Measurements from ENCODE around the gene EI24. TPM values are rescaled to one million over a fixed set of nuclear protein-coding genes. Genes with fewer than 3 reads are reported as not detected.

EI24 gene
- total RNA-seq, 1 experiment from 2014 or later: 193 TPM

DNA sequence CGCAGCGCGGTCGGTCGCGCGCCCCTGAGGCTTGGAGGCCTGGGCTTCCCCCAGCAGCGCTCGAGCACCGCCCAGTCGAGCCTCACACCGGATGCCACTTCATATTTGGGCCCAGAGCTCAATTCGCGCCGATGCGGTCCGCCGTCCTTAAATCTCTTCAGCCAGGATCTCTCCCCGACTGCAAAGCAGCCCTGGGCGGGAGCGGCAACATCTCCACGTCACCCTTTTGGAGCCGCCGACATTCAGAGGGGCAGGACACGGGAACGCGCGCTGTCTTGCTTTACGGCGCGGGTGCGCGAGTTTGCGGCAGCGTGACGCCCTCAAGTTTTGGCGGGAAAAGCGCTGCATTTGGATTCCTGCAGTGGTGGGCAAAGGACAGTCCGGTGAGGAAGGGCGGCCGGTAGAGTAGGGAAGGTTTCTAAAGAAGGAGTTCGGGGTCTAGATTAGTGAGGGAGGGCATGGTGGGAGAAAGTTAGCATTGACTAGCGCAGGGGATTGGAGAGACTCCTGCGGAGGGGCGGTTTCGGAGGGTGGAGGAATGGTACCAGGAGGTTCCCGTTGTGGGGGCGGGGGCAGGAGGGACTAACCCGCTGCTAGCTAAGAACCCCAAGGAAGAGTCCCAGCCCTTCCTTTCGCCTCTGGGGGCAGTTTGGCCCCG is 56.5 kb downstream of the EI24 start:
- BruUV-seq (replicated peaks): no TSS peak
- Histone ChIP-seq H3K36me3 (ENCODE audit: control insufficient read depth, insufficient read depth, low read length) (peaks cover 23% of the 10 kb centered on the region), H3K4me3 (ENCODE audit: low read depth in 2 of 2, low read length in 2 of 2) (peak overlapping the region; percentile 67 to 74), H3K9me3 (ENCODE audit: control insufficient read depth, insufficient read depth, low read depth, low read length) (no peaks in the 10 kb centered on the region), H3K27me3 (ENCODE audit: control insufficient read depth, insufficient read depth, low read length) (no peaks in the 10 kb centered on the region), H3K27ac (ENCODE audit: low read length) (peak overlapping the region; percentile 87), H3K4me1 (ENCODE audit: control insufficient read depth, insufficient read depth, low read length) (peaks cover 29% of the 10 kb centered on the region)
- TF ChIP-seq SIN3A (IDR thresholded peaks at IDR 0.05; ENCODE audit: borderline replicate concordance, insufficient read depth, low read depth, low read length): peak; percentile 96; the same call in 1 of the 2 replicates
- TF ChIP-seq CTCF (IDR thresholded peaks at IDR 0.05): no peak
- peak; percentile 49; a peak in 2 of 4 replicates for TF ChIP-seq REST (IDR thresholded peaks at IDR 0.05; ENCODE audit: insufficient read depth in 1 of 2, low read depth in 2 of 2, low read length in 1 of 2)
- peak; percentile 68 for TF ChIP-seq POLR2AphosphoS5 (IDR thresholded peaks at IDR 0.05; ENCODE audit: low read depth, low read length)
- peak; percentile 94 for TF ChIP-seq TCF7L2 (IDR thresholded peaks at IDR 0.05; ENCODE audit: low read depth, low read length)
- intact Hi-C loops (cut with micrococcal nuclease; ENCODE audit: unreplicated experiment) (loop anchor here (5.0 kb wide), 1 partner anchor 247 kb away; no protein-coding TSS in a partner anchor), in situ Hi-C loops (cut with HindIII; ENCODE audit: low pct_unique_long_range_greater_than_20kb, low sequenced_read_pairs) (no loop called here)
- POLR2A ChIA-PET: interaction anchor here (0.7 to 1.0 kb wide), 2 partner anchors 34 to 262 kb away, joined by 3 read pairs; no protein-coding TSS in a partner anchor
- peak; percentile 92 for ATAC-seq
- CTCF ChIA-PET: interaction anchor here (0.5 kb wide), 1 partner anchor 255 kb away, joined by 4 read pairs; no protein-coding TSS in a partner anchor
- peak; percentile 85 for DNase-seq (ENCODE audit: low read depth, low spot score)

- no peak for TF ChIP-seq TCF7L2 (IDR thresholded peaks at IDR 0.05; ENCODE audit: low read depth, low read length)
- TF ChIP-seq REST (IDR thresholded peaks at IDR 0.05; ENCODE audit: insufficient read depth in 1 of 2, low read depth in 2 of 2, low read length in 1 of 2): no peak
- peak; percentile 70 for TF ChIP-seq CTCF (IDR thresholded peaks at IDR 0.05)
- peak; percentile 76; the same call in 1 of the 2 replicates for TF ChIP-seq SIN3A (IDR thresholded peaks at IDR 0.05; ENCODE audit: borderline replicate concordance, insufficient read depth, low read depth, low read length)
- TF ChIP-seq POLR2AphosphoS5 (IDR thresholded peaks at IDR 0.05; ENCODE audit: low read depth, low read length): 0 out of 2 replicates have a peak, but pooled peaks have one; percentile 12
- BruUV-seq (replicated peaks): TSS peak; percentile 79
- intact Hi-C loops (cut with micrococcal nuclease; ENCODE audit: unreplicated experiment): loop anchor here (5.0 kb wide), 1 partner anchor 246 kb away; no protein-coding TSS in a partner anchor
- H3K4me1 ChIP-seq (ENCODE audit: control insufficient read depth, insufficient read depth, low read length): peaks cover 24% of the 10 kb centered on the region
- H3K4me3 ChIP-seq (ENCODE audit: low read depth in 2 of 2, low read length in 2 of 2): peak overlapping the region; percentile 67 to 74
- CTCF ChIA-PET: no interaction called here
- peak overlapping the region; percentile 87 for H3K27ac ChIP-seq (ENCODE audit: low read length)
- peaks cover 19% of the 10 kb centered on the region for H3K36me3 ChIP-seq (ENCODE audit: control insufficient read depth, insufficient read depth, low read length)
- no peaks in the 10 kb centered on the region for H3K27me3 ChIP-seq (ENCODE audit: control insufficient read depth, insufficient read depth, low read length)
- in situ Hi-C loops (cut with HindIII; ENCODE audit: low pct_unique_long_range_greater_than_20kb, low sequenced_read_pairs): no loop called here
- H3K9me3 ChIP-seq (ENCODE audit: control insufficient read depth, insufficient read depth, low read depth, low read length): no peaks in the 10 kb centered on the region
- POLR2A ChIA-PET: interaction anchor here (0.6 to 1.0 kb wide), 2 partner anchors 34 to 1524 kb away, joined by 3 to 4 read pairs; no protein-coding TSS in a partner anchor
- ATAC-seq (peak; percentile 10; the same call in 1 of the 2 replicates), DNase-seq (ENCODE audit: low read depth, low spot score) (peak; percentile 68)
These were observed 57.1 kb downstream of the EI24 start for GRCh38 chr11:125626288-125626950.
